ENCODE results near the gene IL24. TPM values are rescaled to one million over a fixed set of nuclear protein-coding genes. Genes with fewer than 3 reads are reported as not detected.

IL24 gene
- total and polyA plus RNA-seq, 2 donors (not counting 1 experiment from before 2014, with no cell fraction given) = not detected

- ChIA-PET CTCF (interaction anchor here (1.6 to 11.6 kb wide), 3 partner anchors 9 to 29 kb away, joined by 3 to 208 read pairs (median 15); no protein-coding TSS in a partner anchor), POLR2A (interaction anchor here (0.7 to 2.1 kb wide), 3 partner anchors 9 to 22 kb away, joined by 3 to 14 read pairs (median 5); no protein-coding TSS in a partner anchor)
- peak overlapping the region; percentile 59 for H3K27ac Mint-ChIP-seq
- H3K27me3 ChIP-seq (replicated peaks in 1 of 4; ENCODE audit: control extremely low read depth in 1 of 4, control insufficient read depth in 3 of 4, insufficient read depth in 4 of 4, low read length in 3 of 4) = no peaks in the 10 kb centered on the region
- no peak overlapping the region for H3K4me3 ChIP-seq (ENCODE audit: control extremely low read depth in 1 of 5, extremely low read depth in 1 of 5, insufficient read depth in 1 of 5, low read depth in 2 of 5, low read length in 4 of 5)
- 100% methylated on average over 1 of the region's 1 CpG for WGBS (ENCODE audit: insufficient coverage)
- H3K4me1 Mint-ChIP-seq = peaks cover 66% of the 10 kb centered on the region
- peaks cover 63% of the 10 kb centered on the region for H4K20me1 ChIP-seq (ENCODE audit: control insufficient read depth, insufficient read depth, low read length, poor library complexity, severe bottlenecking)
- H3K27me3 Mint-ChIP-seq = no peaks in the 10 kb centered on the region
- no peaks in the 10 kb centered on the region for H3K9me3 Mint-ChIP-seq (ENCODE audit: insufficient read depth)
- ATAC-seq (ENCODE audit: low read depth) = no peak
- no peak for DNase-seq
- no peak overlapping the region for H2AFZ ChIP-seq (ENCODE audit: insufficient read depth, low read depth, low read length, poor library complexity, severe bottlenecking)
- no peaks in the 10 kb centered on the region for H3K9me3 ChIP-seq (ENCODE audit: control extremely low read depth in 1 of 3, control insufficient read depth in 2 of 3, insufficient read depth in 1 of 3, low read length in 2 of 3)
- peaks cover 2 to 54% of the 10 kb centered on the region in 2 experiments for H3K36me3 ChIP-seq (replicated peaks in 1 of 2; ENCODE audit: control extremely low read depth in 1 of 2, control insufficient read depth in 1 of 2, extremely low read depth in 1 of 2, insufficient read depth in 2 of 2, low read length in 1 of 2)
- TF ChIP-seq CTCF (IDR thresholded peaks at IDR 0.05) (no peak), EZH2 (IDR thresholded peaks at IDR 0.05; ENCODE audit: borderline replicate concordance, insufficient read depth, low read depth, low read length, poor library complexity, severe bottlenecking) (no peak)
- H3K79me2 ChIP-seq (ENCODE audit: control insufficient read depth, insufficient read depth, low read length) = peaks cover 6% of the 10 kb centered on the region
- H3K4me3 Mint-ChIP-seq = no peak overlapping the region
- H3K9ac ChIP-seq (ENCODE audit: low read length) = no peak overlapping the region
- no peak overlapping the region for H3K4me2 ChIP-seq (replicated peaks; ENCODE audit: low read depth, low read length, poor library complexity, severe bottlenecking)
- peaks cover 25 to 39% of the 10 kb centered on the region in 2 donors for H3K4me1 ChIP-seq (ENCODE audit: control insufficient read depth in 2 of 2, insufficient read depth in 2 of 2, low read length in 2 of 2)
- H3K27ac ChIP-seq (ENCODE audit: low read length in 2 of 2) = peak overlapping the region in 1 of 2 donors; percentile 79
- intact Hi-C loops (cut with micrococcal nuclease) = no loop called here
Measured at GRCh38 chr1:206902702-206903101, 5.5 kb downstream of the IL24 start.

- Histone ChIP-seq H3K4me2 (replicated peaks; ENCODE audit: low read depth, low read length, poor library complexity, severe bottlenecking) (no peak overlapping the region), H3K36me3 (replicated peaks in 1 of 2; ENCODE audit: control extremely low read depth in 1 of 2, control insufficient read depth in 1 of 2, extremely low read depth in 1 of 2, insufficient read depth in 2 of 2, low read length in 1 of 2) (peaks cover 4 to 64% of the 10 kb centered on the region in 2 experiments), H3K27me3 (replicated peaks in 1 of 4; ENCODE audit: control extremely low read depth in 1 of 4, control insufficient read depth in 3 of 4, insufficient read depth in 4 of 4, low read length in 3 of 4) (no peaks in the 10 kb centered on the region), H3K9me3 (ENCODE audit: control extremely low read depth in 1 of 3, control insufficient read depth in 2 of 3, insufficient read depth in 1 of 3, low read length in 2 of 3) (no peaks in the 10 kb centered on the region), H3K4me1 (ENCODE audit: control insufficient read depth in 2 of 2, insufficient read depth in 2 of 2, low read length in 2 of 2) (peaks cover 34 to 49% of the 10 kb centered on the region in 2 donors), H3K27ac (ENCODE audit: low read length in 2 of 2) (peak overlapping the region in 1 of 2 donors; percentile 79), H3K4me3 (ENCODE audit: control extremely low read depth in 1 of 5, extremely low read depth in 1 of 5, insufficient read depth in 1 of 5, low read depth in 2 of 5, low read length in 4 of 5) (no peak overlapping the region), H3K9ac (ENCODE audit: low read length) (no peak overlapping the region), H4K20me1 (ENCODE audit: control insufficient read depth, insufficient read depth, low read length, poor library complexity, severe bottlenecking) (peaks cover 73% of the 10 kb centered on the region), H2AFZ (ENCODE audit: insufficient read depth, low read depth, low read length, poor library complexity, severe bottlenecking) (no peak overlapping the region), H3K79me2 (ENCODE audit: control insufficient read depth, insufficient read depth, low read length) (peaks cover 9% of the 10 kb centered on the region)
- H3K4me3 Mint-ChIP-seq = no peak overlapping the region
- no peaks in the 10 kb centered on the region for H3K9me3 Mint-ChIP-seq (ENCODE audit: insufficient read depth)
- DNase-seq = no peak
- H3K27me3 Mint-ChIP-seq = no peaks in the 10 kb centered on the region
- H3K27ac Mint-ChIP-seq = peak overlapping the region; percentile 73
- ATAC-seq (ENCODE audit: low read depth) = no peak
- CTCF ChIA-PET = interaction anchor here (3.3 to 11.6 kb wide), 3 partner anchors 8 to 39 kb away, joined by 15 to 208 read pairs (median 22); partner anchors contain the start of gene IL20
- H3K4me1 Mint-ChIP-seq = peaks cover 73% of the 10 kb centered on the region
- intact Hi-C loops (cut with micrococcal nuclease) = no loop called here
- WGBS (ENCODE audit: insufficient coverage) = 100% methylated on average over 1 of the region's 2 CpGs
- POLR2A ChIA-PET = interaction anchor here (2.1 kb wide), 1 partner anchor 8 kb away, joined by 14 read pairs; no protein-coding TSS in a partner anchor
- no peak for TF ChIP-seq CTCF (IDR thresholded peaks at IDR 0.05)
- no peak for TF ChIP-seq EZH2 (IDR thresholded peaks at IDR 0.05; ENCODE audit: borderline replicate concordance, insufficient read depth, low read depth, low read length, poor library complexity, severe bottlenecking)
Measured at GRCh38 chr1:206903687-206904086, 6.4 kb downstream of the IL24 start.
